ENCODE data around the gene FRMD5. TPM values are rescaled to one million over a fixed set of nuclear protein-coding genes. Genes with fewer than 3 reads are reported as not detected.
A peak's percentile ranks its signal among the peaks of the same experiment; 100 is the strongest.

The FRMD5 gene
- total and polyA plus RNA-seq, 2 experiments from 2014 or later, result 0.51 to 3.8 TPM

- Histone ChIP-seq H3K4me1 (ENCODE audit: insufficient read depth) (no peaks in the 10 kb centered on the region), H3K27me3 (no peaks in the 10 kb centered on the region), H3K4me2 (peak overlapping the region; percentile 17), H3K79me2 (no peaks in the 10 kb centered on the region), H3K27ac (peak overlapping the region; percentile 62), H2AFZ (no peak overlapping the region), H3K4me3 (no peak overlapping the region), H4K20me1 (ENCODE audit: insufficient read depth, poor library complexity, severe bottlenecking) (no peaks in the 10 kb centered on the region), H3K36me3 (replicated peaks; ENCODE audit: insufficient read depth, low read depth) (no peaks in the 10 kb centered on the region), H3K9me2 (replicated peaks; ENCODE audit: insufficient read depth) (no peaks in the 10 kb centered on the region), H3K9me3 (ENCODE audit: low read depth) (no peaks in the 10 kb centered on the region)
- DNase-seq (ENCODE audit: low spot score), result no peak
- TF ChIP-seq EZH2phosphoT487 (IDR thresholded peaks at IDR 0.05; ENCODE audit: low read depth, severe bottlenecking, unreplicated experiment), result no peak
- TF ChIP-seq, protein P1, sequence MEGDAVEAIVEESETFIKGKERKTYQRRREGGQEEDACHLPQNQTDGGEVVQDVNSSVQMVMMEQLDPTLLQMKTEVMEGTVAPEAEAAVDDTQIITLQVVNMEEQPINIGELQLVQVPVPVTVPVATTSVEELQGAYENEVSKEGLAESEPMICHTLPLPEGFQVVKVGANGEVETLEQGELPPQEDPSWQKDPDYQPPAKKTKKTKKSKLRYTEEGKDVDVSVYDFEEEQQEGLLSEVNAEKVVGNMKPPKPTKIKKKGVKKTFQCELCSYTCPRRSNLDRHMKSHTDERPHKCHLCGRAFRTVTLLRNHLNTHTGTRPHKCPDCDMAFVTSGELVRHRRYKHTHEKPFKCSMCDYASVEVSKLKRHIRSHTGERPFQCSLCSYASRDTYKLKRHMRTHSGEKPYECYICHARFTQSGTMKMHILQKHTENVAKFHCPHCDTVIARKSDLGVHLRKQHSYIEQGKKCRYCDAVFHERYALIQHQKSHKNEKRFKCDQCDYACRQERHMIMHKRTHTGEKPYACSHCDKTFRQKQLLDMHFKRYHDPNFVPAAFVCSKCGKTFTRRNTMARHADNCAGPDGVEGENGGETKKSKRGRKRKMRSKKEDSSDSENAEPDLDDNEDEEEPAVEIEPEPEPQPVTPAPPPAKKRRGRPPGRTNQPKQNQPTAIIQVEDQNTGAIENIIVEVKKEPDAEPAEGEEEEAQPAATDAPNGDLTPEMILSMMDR (IDR thresholded peaks at IDR 0.05; ENCODE audit: poor library complexity), result no peak
- no peak for TF ChIP-seq EZH2 (IDR thresholded peaks at IDR 0.05; ENCODE audit: borderline replicate concordance)
Observed at GRCh38 chr15:44158111-44158510, 37.0 kb downstream of the FRMD5 start.

GRCh38 chr15:44157679-44158078 lies 37.4 kb downstream of the FRMD5 start:
- Histone ChIP-seq H3K27me3 (no peaks in the 10 kb centered on the region), H3K36me3 (replicated peaks; ENCODE audit: insufficient read depth, low read depth) (no peaks in the 10 kb centered on the region), H3K79me2 (no peaks in the 10 kb centered on the region), H3K4me1 (ENCODE audit: insufficient read depth) (no peaks in the 10 kb centered on the region), H4K20me1 (ENCODE audit: insufficient read depth, poor library complexity, severe bottlenecking) (no peaks in the 10 kb centered on the region), H3K27ac (peak overlapping the region; percentile 62), H3K4me3 (no peak overlapping the region), H3K9me3 (ENCODE audit: low read depth) (no peaks in the 10 kb centered on the region), H2AFZ (no peak overlapping the region), H3K9me2 (replicated peaks; ENCODE audit: insufficient read depth) (no peaks in the 10 kb centered on the region), H3K4me2 (peak overlapping the region; percentile 17)
- DNase-seq (ENCODE audit: low spot score), result peak; percentile 23
- TF ChIP-seq EZH2 (IDR thresholded peaks at IDR 0.05; ENCODE audit: borderline replicate concordance) (no peak), EZH2phosphoT487 (IDR thresholded peaks at IDR 0.05; ENCODE audit: low read depth, severe bottlenecking, unreplicated experiment) (no peak)
- TF ChIP-seq, protein P1 (IDR thresholded peaks at IDR 0.05; ENCODE audit: poor library complexity), result no peak
- 40% methylated on average over 1 of the region's 1 CpG for WGBS (ENCODE audit: low lambda C conversion rate, missing lambda C conversion rate)

GRCh38 chr15:44153352-44153751 lies 41.7 kb downstream of the FRMD5 start:
- no peaks in the 10 kb centered on the region for H3K9me3 ChIP-seq (ENCODE audit: low read depth)
- no peaks in the 10 kb centered on the region for H3K27me3 ChIP-seq
- no peak overlapping the region for H3K27ac ChIP-seq
- no peaks in the 10 kb centered on the region for H3K79me2 ChIP-seq
- H3K4me1 ChIP-seq (ENCODE audit: insufficient read depth), result no peaks in the 10 kb centered on the region
- DNase-seq (ENCODE audit: low spot score), result no peak
- TF ChIP-seq, protein P1 (IDR thresholded peaks at IDR 0.05; ENCODE audit: poor library complexity), result no peak
- TF ChIP-seq EZH2phosphoT487 (IDR thresholded peaks at IDR 0.05; ENCODE audit: low read depth, severe bottlenecking, unreplicated experiment) (no peak), EZH2 (IDR thresholded peaks at IDR 0.05; ENCODE audit: borderline replicate concordance) (no peak)
- no peaks in the 10 kb centered on the region for H3K36me3 ChIP-seq (replicated peaks; ENCODE audit: insufficient read depth, low read depth)
- WGBS (ENCODE audit: low lambda C conversion rate, missing lambda C conversion rate), result 90% methylated on average over 4 of the region's 4 CpGs
- H4K20me1 ChIP-seq (ENCODE audit: insufficient read depth, poor library complexity, severe bottlenecking), result no peaks in the 10 kb centered on the region
- no peak overlapping the region for H3K4me3 ChIP-seq
- H3K4me2 ChIP-seq, result no peak overlapping the region
- no peaks in the 10 kb centered on the region for H3K9me2 ChIP-seq (replicated peaks; ENCODE audit: insufficient read depth)
- no peak overlapping the region for H2AFZ ChIP-seq

GRCh38 chr15:44149224-44149623 lies 45.8 kb downstream of the FRMD5 start:
- H3K4me3 ChIP-seq, result no peak overlapping the region
- no peak overlapping the region for H3K4me2 ChIP-seq
- H4K20me1 ChIP-seq (ENCODE audit: insufficient read depth, poor library complexity, severe bottlenecking), result no peaks in the 10 kb centered on the region
- H3K27ac ChIP-seq, result no peak overlapping the region
- no peaks in the 10 kb centered on the region for H3K9me2 ChIP-seq (replicated peaks; ENCODE audit: insufficient read depth)
- H2AFZ ChIP-seq, result no peak overlapping the region
- no peaks in the 10 kb centered on the region for H3K9me3 ChIP-seq (ENCODE audit: low read depth)
- DNase-seq (ENCODE audit: low spot score), result no peak
- no peak for TF ChIP-seq EZH2phosphoT487 (IDR thresholded peaks at IDR 0.05; ENCODE audit: low read depth, severe bottlenecking, unreplicated experiment)
- TF ChIP-seq, protein P1 (IDR thresholded peaks at IDR 0.05; ENCODE audit: poor library complexity), result no peak
- TF ChIP-seq EZH2 (IDR thresholded peaks at IDR 0.05; ENCODE audit: borderline replicate concordance), result no peak
- WGBS (ENCODE audit: low lambda C conversion rate, missing lambda C conversion rate), result 97% methylated on average over 1 of the region's 1 CpG
- H3K36me3 ChIP-seq (replicated peaks; ENCODE audit: insufficient read depth, low read depth), result no peaks in the 10 kb centered on the region
- no peaks in the 10 kb centered on the region for H3K4me1 ChIP-seq (ENCODE audit: insufficient read depth)
- no peaks in the 10 kb centered on the region for H3K79me2 ChIP-seq
- no peaks in the 10 kb centered on the region for H3K27me3 ChIP-seq
